CD4-positive, alpha-beta T cell (primary cell): Measurements from ENCODE around the gene KDM1B. TPM values are rescaled to one million over a fixed set of nuclear protein-coding genes. Genes with fewer than 3 reads are reported as not detected.
A peak's percentile ranks its signal among the peaks of the same experiment; 100 is the strongest.

ENCODE experiments used
- ATAC-seq: fragments of 200-7000 bp; cut with Tn5 transposase; one replicate; pipeline ENCODE4 v1.10.0; 2022; ENCODE audit warnings: mild to moderate bottlenecking; ENCODE audit not compliant: poor library complexity
- CTCF ChIA-PET: fragments of 350-600 bp; sonication (Branson Sonifier 250); formaldehyde crosslinking; loops from one replicate; lab custom pipeline; 2021; ENCODE audit warnings: antibody characterized with exemption, inconsistent platforms; lab: Charles Lee
- POLR2A ChIA-PET: fragments of 350-600 bp; sonication (Branson Sonifier 250); formaldehyde crosslinking; loops from one replicate; lab custom pipeline; 2021; ENCODE audit warnings: antibody characterized with exemption, inconsistent platforms; lab: Charles Lee
- DNase-seq, 14 experiments: peaks; one replicate each; pipeline ENCODE4 v3.0.0-alpha.2; 2013 to 2020; ENCODE audit warnings: mixed read lengths in 2 of 14
- H3K27ac ChIP-seq, 2 donors: one replicate each; pipeline versions ENCODE4 v1.5.1 to v1.7.0; 2013; ENCODE audit warnings: low read length in 2 of 2, low read depth in 1 of 2, mild to moderate bottlenecking in 1 of 2
- H3K27me3 ChIP-seq, 2 experiments: 1 replicate in 1 of 2; 2 replicates in 1 of 2; pipeline versions ENCODE4 v1.6.1 to v1.7.0; 2013; ENCODE audit warnings: low read length in 2 of 2, control low read depth in 1 of 2, mild to moderate bottlenecking in 1 of 2, moderate library complexity in 1 of 2; ENCODE audit not compliant: insufficient read depth in 2 of 2, control insufficient read depth in 1 of 2
- H3K36me3 ChIP-seq: one replicate; pipeline ENCODE4 v1.6.1; 2013; ENCODE audit warnings: low read length, control low read depth; ENCODE audit not compliant: insufficient read depth
- H3K4me1 ChIP-seq: one replicate; pipeline ENCODE4 v1.6.1; 2013; ENCODE audit warnings: low read length, control low read depth; ENCODE audit not compliant: insufficient read depth
- H3K4me3 ChIP-seq: one replicate; pipeline ENCODE4 v1.5.1; 2013; ENCODE audit warnings: mild to moderate bottlenecking, low read length, moderate library complexity
- H3K9me3 ChIP-seq, 2 experiments: 1 replicate in 1 of 2; 2 replicates in 1 of 2; pipeline versions ENCODE4 v1.6.1 to v1.7.0; 2013; ENCODE audit warnings: low read length in 2 of 2, mild to moderate bottlenecking in 2 of 2, control low read depth in 1 of 2, moderate library complexity in 1 of 2; ENCODE audit not compliant: control insufficient read depth in 1 of 2, insufficient read depth in 1 of 2
- H3K27ac Mint-ChIP-seq: one replicate; pipeline ENCODE4 v1.8.0; 2020; ENCODE audit warnings: mixed read lengths
- H3K27me3 Mint-ChIP-seq: one replicate; pipeline ENCODE4 v1.8.0; 2021; ENCODE audit warnings: mixed read lengths
- H3K36me3 Mint-ChIP-seq: one replicate; pipeline ENCODE4 v1.8.0; 2021; ENCODE audit warnings: low read depth, mixed read lengths
- H3K4me1 Mint-ChIP-seq: one replicate; pipeline ENCODE4 v1.8.0; 2021; ENCODE audit warnings: low read depth, mixed read lengths
- H3K4me3 Mint-ChIP-seq: one replicate; pipeline ENCODE4 v1.8.0; 2020; ENCODE audit warnings: mild to moderate bottlenecking, mixed read lengths
- H3K9me3 Mint-ChIP-seq: one replicate; pipeline ENCODE4 v1.8.0; 2020; ENCODE audit warnings: mixed read lengths
- CTCF ChIP-seq: fragments of 200-600 bp; IDR thresholded peaks from one replicate; pipeline ENCODE4 v1.8.0; 2022; ENCODE audit warnings: antibody characterized with exemption, mild to moderate bottlenecking
- intact Hi-C, 2 experiments: fragments of 100-400 bp; cut with DNase I in 1 of 2; cut with micrococcal nuclease in 1 of 2; formaldehyde crosslinking; loops; one replicate each; pipeline versions ENCODE4 v1.15.1 to v1.9.0; 2023 to 2025; cut with DNase I, micrococcal nuclease
- total RNA-seq, 174 experiments: library from RNA in 2 of 174; stranded (reverse) in 2 of 174; gene quantifications; one replicate each; pipeline ENCODE4 v1.2.3 and lab custom pipeline; 2021 to 2026

KDM1B gene
- total RNA-seq, 2 experiments from 2014 or later: 4.4 to 6.0 TPM

DNA sequence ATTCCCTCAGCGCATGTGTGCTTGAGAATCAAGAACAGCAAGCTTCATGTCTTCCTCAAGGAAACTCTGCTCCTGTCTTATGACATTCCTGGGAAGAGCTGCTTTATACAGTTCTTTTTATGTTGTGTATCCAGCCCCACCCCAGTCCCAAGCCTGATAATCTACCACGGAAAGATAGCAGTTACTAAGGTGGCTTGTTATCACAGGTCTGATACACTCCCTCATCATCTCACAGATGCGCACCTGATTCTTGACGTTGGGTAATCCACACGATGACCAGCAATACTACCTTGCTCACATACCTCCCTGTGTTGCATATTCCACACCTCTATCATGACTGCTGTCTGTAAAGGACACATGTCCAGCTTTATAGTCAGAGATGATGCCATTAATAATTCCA is 36.0 kb upstream of the KDM1B start:
- peaks cover 0 to 9% of the 10 kb centered on the region in 2 experiments for H3K9me3 ChIP-seq
- TF ChIP-seq CTCF: no peak
- ATAC-seq (no peak), DNase-seq (no peak)
- no peaks in the 10 kb centered on the region for H3K36me3 ChIP-seq
- ChIA-PET CTCF (interaction anchor here (0.6 kb wide), 2 partner anchors 43 to 175 kb away, joined by 3 to 4 read pairs; no protein-coding TSS in a partner anchor), POLR2A (no interaction called here)
- peaks cover 13% of the 10 kb centered on the region for H3K4me1 Mint-ChIP-seq
- intact Hi-C loops: no loop called here
- peaks cover 4% of the 10 kb centered on the region for H3K36me3 Mint-ChIP-seq
- H3K27me3 Mint-ChIP-seq: peaks cover 35% of the 10 kb centered on the region
- H3K27me3 ChIP-seq: no peaks in the 10 kb centered on the region
- H3K4me1 ChIP-seq: peaks cover 13% of the 10 kb centered on the region
- H3K9me3 Mint-ChIP-seq: no peaks in the 10 kb centered on the region
- H3K4me3 Mint-ChIP-seq: no peak overlapping the region
- H3K4me3 ChIP-seq: no peak overlapping the region
- H3K27ac Mint-ChIP-seq: no peak overlapping the region
- H3K27ac ChIP-seq: no peak overlapping the region

DNA sequence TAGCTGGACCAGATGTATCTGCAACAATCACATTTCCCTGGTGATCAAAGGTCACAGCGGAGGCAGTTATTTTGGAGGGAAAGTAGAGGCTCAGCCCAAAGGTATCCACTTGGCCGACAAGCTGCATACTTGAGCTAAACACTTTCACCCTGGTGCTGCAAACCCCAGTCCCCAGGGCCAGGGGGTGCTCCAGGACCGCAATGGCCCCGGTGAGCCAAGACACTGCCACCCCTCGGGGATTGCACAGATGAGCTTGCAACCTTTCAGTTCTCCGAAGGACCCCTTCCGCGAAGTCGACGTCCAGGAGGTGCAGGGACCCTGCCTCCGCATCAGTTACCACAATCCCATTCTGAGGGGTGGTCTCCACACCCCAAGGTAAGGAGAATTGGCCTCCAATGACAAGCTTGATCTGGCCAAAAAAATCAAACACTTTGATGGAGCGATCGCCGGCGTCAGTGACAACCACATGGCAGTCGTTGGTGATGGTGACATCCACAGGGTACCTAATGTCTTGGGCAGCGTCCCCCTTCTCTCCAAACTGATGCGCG is 33.6 kb upstream of the KDM1B start:
- Histone ChIP-seq H3K36me3 (no peaks in the 10 kb centered on the region), H3K4me3 (peak overlapping the region; percentile 39), H3K27me3 (no peaks in the 10 kb centered on the region), H3K9me3 (peaks cover 0 to 9% of the 10 kb centered on the region in 2 experiments), H3K27ac (no peak overlapping the region), H3K4me1 (peaks cover 13% of the 10 kb centered on the region)
- CTCF ChIA-PET: no interaction called here
- Mint-ChIP-seq H3K27me3 (peaks cover 32% of the 10 kb centered on the region), H3K9me3 (no peaks in the 10 kb centered on the region), H3K4me1 (peaks cover 13% of the 10 kb centered on the region), H3K4me3 (peak overlapping the region; percentile 56), H3K27ac (no peak overlapping the region), H3K36me3 (peaks cover 4% of the 10 kb centered on the region)
- DNase-seq (peak in 1 of 14 experiments; percentile 9), ATAC-seq (no peak)
- TF ChIP-seq CTCF: no peak
- intact Hi-C loops: loop anchor here (1.0 to 10.0 kb wide), 2 partner anchors 383 to 965 kb away; no protein-coding TSS in a partner anchor
- POLR2A ChIA-PET: no interaction called here

DNA sequence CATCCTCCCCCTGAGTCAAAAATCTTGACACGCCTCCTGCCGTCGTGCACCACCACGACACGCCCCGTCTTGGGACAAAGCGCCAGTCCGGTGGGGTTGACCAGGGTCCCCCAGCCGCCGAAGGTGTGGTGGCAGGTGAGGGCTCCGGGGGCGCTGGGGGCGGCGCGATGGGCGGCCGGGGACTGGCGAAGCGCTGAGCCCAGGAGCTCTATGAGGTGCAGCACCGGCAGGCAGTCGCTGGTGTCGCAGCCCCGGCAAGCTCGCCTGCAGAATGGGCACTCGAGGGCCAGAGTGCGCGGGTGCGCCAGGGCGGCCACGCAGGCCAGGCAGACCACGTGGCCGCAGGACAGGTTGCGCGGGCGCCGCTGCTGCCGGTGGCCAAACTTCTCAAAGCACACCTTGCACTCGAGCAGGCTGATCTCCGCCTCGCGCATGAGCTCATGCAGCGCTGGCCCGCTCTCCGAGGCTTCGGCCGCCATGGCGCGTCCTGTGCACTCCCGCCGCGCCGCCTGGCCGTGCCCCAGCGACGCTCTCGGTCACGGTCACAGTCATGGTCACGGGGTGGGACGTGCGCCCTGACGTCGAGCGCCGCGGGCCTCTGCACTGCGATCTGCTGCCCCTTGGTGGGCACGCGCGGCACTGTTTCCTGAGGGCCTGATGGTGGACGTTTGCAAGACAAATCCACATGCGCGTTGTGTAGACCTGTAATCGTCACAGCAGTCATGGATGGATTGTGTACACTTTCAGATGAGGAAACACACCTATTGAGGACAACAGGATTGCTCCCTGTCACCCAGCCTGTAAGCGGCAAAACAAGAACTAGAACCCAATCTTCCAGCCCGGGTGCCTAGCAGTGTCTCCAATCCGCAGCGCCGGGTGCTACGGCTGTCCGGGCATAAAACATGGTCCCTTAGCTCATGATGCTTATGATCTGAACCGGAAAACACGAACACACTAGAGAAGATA is 32.8 kb upstream of the KDM1B start, which contains the start of gene NHLRC1:
NHLRC1 (minus strand) TSS at position 550 of the 966 bp plus-strand sequence; CDS start at position 479, 71 bp downstream.
- H3K27ac Mint-ChIP-seq: no peak within 1 kb of the TSS
- Histone ChIP-seq H3K36me3 (no peaks in the 10 kb centered on the region), H3K4me3 (peak within 1 kb of the TSS; percentile 39), H3K4me1 (peaks cover 13% of the 10 kb centered on the region), H3K9me3 (peaks cover 0 to 9% of the 10 kb centered on the region in 2 experiments), H3K27me3 (no peaks in the 10 kb centered on the region), H3K27ac (no peak within 1 kb of the TSS)
- peaks cover 32% of the 10 kb centered on the region for H3K27me3 Mint-ChIP-seq
- DNase-seq (peak; percentile 31 to 87 (median 64)), ATAC-seq (peak; percentile 93)
- peak within 1 kb of the TSS; percentile 86 for H3K4me3 Mint-ChIP-seq
- CTCF ChIA-PET: no interaction called here
- peaks cover 4% of the 10 kb centered on the region for H3K36me3 Mint-ChIP-seq
- POLR2A ChIA-PET: no interaction called here
- peaks cover 13% of the 10 kb centered on the region for H3K4me1 Mint-ChIP-seq
- no peaks in the 10 kb centered on the region for H3K9me3 Mint-ChIP-seq
- intact Hi-C loops: loop anchor here (1.0 to 10.0 kb wide), 2 partner anchors 382 to 966 kb away; no protein-coding TSS in a partner anchor
- TF ChIP-seq CTCF: peak; percentile 42
